Keratinocyte (primary cell): ENCODE measurements around the gene ETV7.

ENCODE experiments used
- EZH2 ChIP-seq: IDR thresholded peaks from one replicate; pipeline ENCODE4 v1.6.1; 2012; ENCODE audit warnings: inconsistent platforms, mild to moderate bottlenecking, low read length, moderate library complexity
- TF ChIP-seq, protein P1 (sequence below), 3 experiments: IDR thresholded peaks in 1 of 3; conservative IDR thresholded peaks in 1 of 3; optimal IDR thresholded peaks in 1 of 3; 2 replicates in 2 of 3; 3 replicates in 1 of 3; pipeline versions ENCODE3 to v1.5.1; 2011; ENCODE audit warnings: low read length in 3 of 3, mild to moderate bottlenecking in 3 of 3, moderate library complexity in 2 of 3, control low read depth in 1 of 3, inconsistent platforms in 1 of 3; ENCODE audit not compliant: insufficient read depth in 2 of 3; ENCODE audit errors: extremely low read depth in 1 of 3

DNA sequence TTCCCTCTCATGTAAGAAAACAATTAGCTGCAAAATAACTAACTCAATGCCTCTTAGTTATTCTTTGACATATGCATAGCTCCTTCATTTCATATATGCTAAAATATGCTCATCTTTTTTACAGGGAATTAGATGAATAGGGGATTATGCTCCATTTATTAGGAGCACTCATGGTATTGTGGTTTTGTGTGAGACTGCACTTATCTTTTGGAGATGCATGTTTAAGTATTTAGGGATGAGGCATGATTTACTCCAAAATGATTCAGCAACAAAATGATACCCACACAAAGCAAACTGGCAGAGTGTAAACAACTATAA is 59.6 kb downstream of the ETV7 start:
- TF ChIP-seq, protein P1, sequence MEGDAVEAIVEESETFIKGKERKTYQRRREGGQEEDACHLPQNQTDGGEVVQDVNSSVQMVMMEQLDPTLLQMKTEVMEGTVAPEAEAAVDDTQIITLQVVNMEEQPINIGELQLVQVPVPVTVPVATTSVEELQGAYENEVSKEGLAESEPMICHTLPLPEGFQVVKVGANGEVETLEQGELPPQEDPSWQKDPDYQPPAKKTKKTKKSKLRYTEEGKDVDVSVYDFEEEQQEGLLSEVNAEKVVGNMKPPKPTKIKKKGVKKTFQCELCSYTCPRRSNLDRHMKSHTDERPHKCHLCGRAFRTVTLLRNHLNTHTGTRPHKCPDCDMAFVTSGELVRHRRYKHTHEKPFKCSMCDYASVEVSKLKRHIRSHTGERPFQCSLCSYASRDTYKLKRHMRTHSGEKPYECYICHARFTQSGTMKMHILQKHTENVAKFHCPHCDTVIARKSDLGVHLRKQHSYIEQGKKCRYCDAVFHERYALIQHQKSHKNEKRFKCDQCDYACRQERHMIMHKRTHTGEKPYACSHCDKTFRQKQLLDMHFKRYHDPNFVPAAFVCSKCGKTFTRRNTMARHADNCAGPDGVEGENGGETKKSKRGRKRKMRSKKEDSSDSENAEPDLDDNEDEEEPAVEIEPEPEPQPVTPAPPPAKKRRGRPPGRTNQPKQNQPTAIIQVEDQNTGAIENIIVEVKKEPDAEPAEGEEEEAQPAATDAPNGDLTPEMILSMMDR (optimal IDR thresholded peaks at IDR 0.05 in 1 of 3, IDR thresholded peaks at IDR 0.05 in 1 of 3, conservative IDR thresholded peaks at IDR 0.05 in 1 of 3; ENCODE audit: extremely low read depth in 1 of 3, insufficient read depth in 2 of 3, low read length in 3 of 3), result no peak
- no peak for TF ChIP-seq EZH2
